ENCODE measurements around the gene EPHB6. TPM values are rescaled to one million over a fixed set of nuclear protein-coding genes. Genes with fewer than 3 reads are reported as not detected.

The EPHB6 gene
- total and polyA plus RNA-seq, 10 of the 15 experiments (the other 5 are each of a cell fraction or from before 2014, with no cell fraction given) = 0.06 to 1.3 (median 0.37) TPM; not detected in 2

DNA sequence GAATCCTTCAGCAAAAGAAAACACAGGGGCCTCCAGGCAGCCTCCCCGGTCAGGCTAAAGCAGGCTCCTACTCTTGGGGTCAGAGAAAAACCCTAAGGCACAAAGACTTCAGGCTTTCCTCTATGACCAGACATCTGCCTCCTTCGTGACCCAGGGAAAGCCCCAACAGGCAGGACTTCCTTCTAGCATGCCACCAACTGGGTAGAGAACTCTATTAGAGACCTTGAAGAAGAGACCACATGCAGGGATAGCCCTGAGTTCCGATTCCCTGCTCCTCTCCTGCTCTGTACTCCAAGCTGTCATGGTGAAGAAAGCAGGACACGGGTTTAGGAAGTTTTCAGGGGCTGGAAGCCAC is 29.4 kb downstream of the EPHB6 start (continued):
- TF ChIP-seq, protein P1, sequence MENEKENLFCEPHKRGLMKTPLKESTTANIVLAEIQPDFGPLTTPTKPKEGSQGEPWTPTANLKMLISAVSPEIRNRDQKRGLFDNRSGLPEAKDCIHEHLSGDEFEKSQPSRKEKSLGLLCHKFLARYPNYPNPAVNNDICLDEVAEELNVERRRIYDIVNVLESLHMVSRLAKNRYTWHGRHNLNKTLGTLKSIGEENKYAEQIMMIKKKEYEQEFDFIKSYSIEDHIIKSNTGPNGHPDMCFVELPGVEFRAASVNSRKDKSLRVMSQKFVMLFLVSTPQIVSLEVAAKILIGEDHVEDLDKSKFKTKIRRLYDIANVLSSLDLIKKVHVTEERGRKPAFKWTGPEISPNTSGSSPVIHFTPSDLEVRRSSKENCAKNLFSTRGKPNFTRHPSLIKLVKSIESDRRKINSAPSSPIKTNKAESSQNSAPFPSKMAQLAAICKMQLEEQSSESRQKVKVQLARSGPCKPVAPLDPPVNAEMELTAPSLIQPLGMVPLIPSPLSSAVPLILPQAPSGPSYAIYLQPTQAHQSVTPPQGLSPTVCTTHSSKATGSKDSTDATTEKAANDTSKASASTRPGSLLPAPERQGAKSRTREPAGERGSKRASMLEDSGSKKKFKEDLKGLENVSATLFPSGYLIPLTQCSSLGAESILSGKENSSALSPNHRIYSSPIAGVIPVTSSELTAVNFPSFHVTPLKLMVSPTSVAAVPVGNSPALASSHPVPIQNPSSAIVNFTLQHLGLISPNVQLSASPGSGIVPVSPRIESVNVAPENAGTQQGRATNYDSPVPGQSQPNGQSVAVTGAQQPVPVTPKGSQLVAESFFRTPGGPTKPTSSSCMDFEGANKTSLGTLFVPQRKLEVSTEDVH (IDR thresholded peaks at IDR 0.05; ENCODE audit: low read depth, partially characterized antibody) = no peak
- no peak for TF ChIP-seq ATF7 (IDR thresholded peaks at IDR 0.05; ENCODE audit: low read depth)

DNA sequence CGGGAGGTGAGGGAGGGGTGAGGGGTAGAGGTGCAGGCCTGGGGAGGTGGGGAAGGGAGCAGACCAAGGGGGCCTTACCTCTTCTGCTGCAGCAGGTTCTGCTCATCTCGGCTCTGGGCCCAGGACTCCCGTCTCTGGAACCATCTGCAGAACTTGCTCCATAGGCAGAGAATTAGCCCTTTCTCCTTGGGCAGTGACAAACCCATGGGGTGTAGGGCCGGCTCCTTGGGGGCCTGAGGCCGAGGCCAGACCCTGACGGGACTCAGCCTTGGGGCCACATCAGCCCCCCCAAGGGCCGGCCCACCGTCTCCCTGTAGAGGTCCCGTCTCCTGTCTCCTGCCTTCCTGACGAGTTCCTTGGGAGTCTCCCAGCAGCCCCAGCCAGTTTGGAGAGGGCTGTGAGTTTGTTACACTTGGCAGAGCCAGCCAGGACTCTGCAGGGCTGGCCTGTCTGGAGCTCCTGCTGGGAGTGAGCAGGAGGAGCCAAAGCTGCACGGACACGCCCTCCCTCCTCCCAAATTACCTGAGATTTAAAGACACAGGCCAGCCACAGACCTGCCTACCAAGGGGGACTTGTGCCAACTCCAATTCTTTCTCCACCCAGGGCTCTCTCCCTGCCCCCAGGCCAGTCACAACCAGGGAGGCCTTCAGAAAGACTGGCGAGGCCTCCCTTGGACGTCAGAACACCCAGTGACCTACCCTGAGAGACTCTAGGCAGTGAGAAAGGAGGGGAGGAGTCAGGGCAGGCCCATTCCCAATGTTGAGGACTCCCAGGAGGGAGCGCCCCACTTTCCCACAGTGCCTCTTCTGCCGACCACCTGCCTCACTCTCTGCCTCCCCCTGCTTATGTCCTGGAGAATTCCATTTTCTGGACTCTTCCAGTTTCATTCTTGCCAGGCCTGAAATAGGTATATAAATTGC is 30.7 kb downstream of the EPHB6 start, which contains the start of gene TRPV6:
Gene TRPV6 (minus strand): TSS at position 435 of the 920 bp plus-strand sequence.
- no peak for DNase-seq (ENCODE audit: low read depth, low spot score)
- Histone ChIP-seq H2AFZ (ENCODE audit: control insufficient read depth, low read depth, low read length) (no peak within 1 kb of the TSS), H3K79me2 (ENCODE audit: control insufficient read depth, insufficient read depth, low read length) (no peaks in the 10 kb centered on the region), H3K4me3 (no peak within 1 kb of the TSS), H3K27ac (ENCODE audit: control insufficient read depth, insufficient read depth) (no peak within 1 kb of the TSS), H3K4me1 (ENCODE audit: control insufficient read depth, insufficient read depth, low read length) (no peaks in the 10 kb centered on the region), H3K36me3 (ENCODE audit: control insufficient read depth in 2 of 2, insufficient read depth in 2 of 2, low read length in 1 of 2) (no peaks in the 10 kb centered on the region), H3K9ac (ENCODE audit: control insufficient read depth, insufficient read depth, low read length) (no peak within 1 kb of the TSS), H3K4me2 (ENCODE audit: control insufficient read depth, insufficient read depth) (no peak within 1 kb of the TSS), H4K20me1 (ENCODE audit: control insufficient read depth, insufficient read depth) (no peaks in the 10 kb centered on the region), H3K9me3 (replicated peaks; ENCODE audit: control insufficient read depth, insufficient read depth, low read length) (no peaks in the 10 kb centered on the region), H3K27me3 (replicated peaks in 1 of 2; ENCODE audit: control insufficient read depth in 2 of 2, insufficient read depth in 2 of 2, low read length in 1 of 2) (0 out of 4 replicates have a peak, but pooled peaks cover 0 to 2% of the 10 kb centered on the region in 2 experiments)
- no peak for ATAC-seq
- ChIA-PET CTCF (no interaction called here), SMC1A (ENCODE audit: uncharacterized antibody, unreplicated experiment) (no interaction called here), RAD21 (ENCODE audit: unreplicated experiment) (no interaction called here), POLR2A (no interaction called here)
- in situ Hi-C loops (cut with MboI) = no loop called here
- TF ChIP-seq JUND (IDR thresholded peaks at IDR 0.05; ENCODE audit: low read depth, low read length) = no peak
- TF ChIP-seq CREB1 (IDR thresholded peaks at IDR 0.05; ENCODE audit: low read depth) = no peak
- TF ChIP-seq, protein P2, sequence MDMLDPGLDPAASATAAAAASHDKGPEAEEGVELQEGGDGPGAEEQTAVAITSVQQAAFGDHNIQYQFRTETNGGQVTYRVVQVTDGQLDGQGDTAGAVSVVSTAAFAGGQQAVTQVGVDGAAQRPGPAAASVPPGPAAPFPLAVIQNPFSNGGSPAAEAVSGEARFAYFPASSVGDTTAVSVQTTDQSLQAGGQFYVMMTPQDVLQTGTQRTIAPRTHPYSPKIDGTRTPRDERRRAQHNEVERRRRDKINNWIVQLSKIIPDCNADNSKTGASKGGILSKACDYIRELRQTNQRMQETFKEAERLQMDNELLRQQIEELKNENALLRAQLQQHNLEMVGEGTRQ (IDR thresholded peaks at IDR 0.05; ENCODE audit: borderline replicate concordance, low read depth, low read length) = no peak
- TF ChIP-seq GATAD2B (conservative IDR thresholded peaks at IDR 0.05; ENCODE audit: low read depth) = no peak
- TF ChIP-seq, protein P3, sequence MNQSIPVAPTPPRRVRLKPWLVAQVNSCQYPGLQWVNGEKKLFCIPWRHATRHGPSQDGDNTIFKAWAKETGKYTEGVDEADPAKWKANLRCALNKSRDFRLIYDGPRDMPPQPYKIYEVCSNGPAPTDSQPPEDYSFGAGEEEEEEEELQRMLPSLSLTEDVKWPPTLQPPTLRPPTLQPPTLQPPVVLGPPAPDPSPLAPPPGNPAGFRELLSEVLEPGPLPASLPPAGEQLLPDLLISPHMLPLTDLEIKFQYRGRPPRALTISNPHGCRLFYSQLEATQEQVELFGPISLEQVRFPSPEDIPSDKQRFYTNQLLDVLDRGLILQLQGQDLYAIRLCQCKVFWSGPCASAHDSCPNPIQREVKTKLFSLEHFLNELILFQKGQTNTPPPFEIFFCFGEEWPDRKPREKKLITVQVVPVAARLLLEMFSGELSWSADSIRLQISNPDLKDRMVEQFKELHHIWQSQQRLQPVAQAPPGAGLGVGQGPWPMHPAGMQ (IDR thresholded peaks at IDR 0.05; ENCODE audit: borderline replicate concordance) = no peak
- TF ChIP-seq, protein P4, sequence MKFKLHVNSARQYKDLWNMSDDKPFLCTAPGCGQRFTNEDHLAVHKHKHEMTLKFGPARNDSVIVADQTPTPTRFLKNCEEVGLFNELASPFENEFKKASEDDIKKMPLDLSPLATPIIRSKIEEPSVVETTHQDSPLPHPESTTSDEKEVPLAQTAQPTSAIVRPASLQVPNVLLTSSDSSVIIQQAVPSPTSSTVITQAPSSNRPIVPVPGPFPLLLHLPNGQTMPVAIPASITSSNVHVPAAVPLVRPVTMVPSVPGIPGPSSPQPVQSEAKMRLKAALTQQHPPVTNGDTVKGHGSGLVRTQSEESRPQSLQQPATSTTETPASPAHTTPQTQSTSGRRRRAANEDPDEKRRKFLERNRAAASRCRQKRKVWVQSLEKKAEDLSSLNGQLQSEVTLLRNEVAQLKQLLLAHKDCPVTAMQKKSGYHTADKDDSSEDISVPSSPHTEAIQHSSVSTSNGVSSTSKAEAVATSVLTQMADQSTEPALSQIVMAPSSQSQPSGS (IDR thresholded peaks at IDR 0.05; ENCODE audit: low read length) = no peak
- TF ChIP-seq YY1 (IDR thresholded peaks at IDR 0.05; ENCODE audit: low read depth, low read length) = no peak
- TF ChIP-seq MYC (IDR thresholded peaks at IDR 0.05; ENCODE audit: insufficient read depth, insufficient read length, insufficient replicate concordance, low read length, severe bottlenecking) = no peak
- no peak for TF ChIP-seq PML (IDR thresholded peaks at IDR 0.05; ENCODE audit: low read length)
- WGBS (ENCODE audit: insufficient coverage, insufficient replicate concordance, low lambda C conversion rate, missing lambda C conversion rate) = 45% methylated on average over 16 of the region's 16 CpGs
- no peak for FAIRE-seq
- no TSS peak for BruUV-seq (replicated peaks)
- intact Hi-C loops (cut with micrococcal nuclease; ENCODE audit: unreplicated experiment) = no loop called here
